H1 (cell line): Measurements from ENCODE around the gene MYCBP2. TPM values are rescaled to one million over a fixed set of nuclear protein-coding genes. Genes with fewer than 3 reads are reported as not detected.

Source experiments
- CBX5 ChIP-seq: fragments of 300-800, 300-1000 bp; sonication (generic); IDR thresholded peaks from 2 replicates; pipeline ENCODE4 v1.7.1; 2016; ENCODE audit warnings: antibody characterized with exemption, low read length, low read depth
- EGR1 ChIP-seq: IDR thresholded peaks from 2 replicates; pipeline ENCODE4 v1.6.1; 2011; ENCODE audit warnings: low read depth, low read length, borderline replicate concordance
- NRF1 ChIP-seq: IDR thresholded peaks from 2 replicates; pipeline ENCODE4 v1.6.1; 2011; ENCODE audit warnings: mild to moderate bottlenecking, low read depth, low read length, improper control_type of control experiment
- POU5F1 ChIP-seq: IDR thresholded peaks from 2 replicates; pipeline ENCODE4 v1.6.1; 2011; ENCODE audit warnings: low read depth, mild to moderate bottlenecking, low read length, moderate library complexity
- RFX5 ChIP-seq: IDR thresholded peaks from 2 replicates; pipeline ENCODE4 v1.6.1; 2011; ENCODE audit warnings: low read depth, low read length, improper control_type of control experiment, borderline replicate concordance
- RNF2 ChIP-seq: fragments of 200-900, 300-1000 bp; sonication (generic); IDR thresholded peaks from 2 replicates; pipeline ENCODE4 v1.7.1; 2016; ENCODE audit warnings: borderline replicate concordance, low read depth, mild to moderate bottlenecking, antibody characterized with exemption, low read length; ENCODE audit not compliant: poor library complexity, severe bottlenecking; ENCODE audit errors: missing control alignments
- RXRA ChIP-seq: IDR thresholded peaks from 2 replicates; pipeline ENCODE4 v1.6.1; 2011; ENCODE audit warnings: low read depth, mild to moderate bottlenecking, low read length, moderate library complexity; ENCODE audit not compliant: insufficient read depth
- SRF ChIP-seq: IDR thresholded peaks from 2 replicates; pipeline ENCODE4 v1.6.1; 2011; ENCODE audit warnings: mild to moderate bottlenecking, low read depth, low read length, moderate library complexity
- TCF12 ChIP-seq: IDR thresholded peaks from 2 replicates; pipeline ENCODE4 v1.6.1; 2011; ENCODE audit warnings: low read depth, mild to moderate bottlenecking, low read length
- polyA plus RNA-seq, 7 experiments: library from polyadenylated mRNA; depleted of rRNA in 3 of 7; stranded (reverse) in 5 of 7; unstranded in 2 of 7; fragments of >200 nt in 5 of 7; fragments of 200-250 nt in 2 of 7; gene quantifications; 1 replicate in 5 of 7; 2 replicates in 1 of 7; 4 replicates in 1 of 7; pipeline versions ENCODE4 v1.2.1 to v1.2.3, GENCODE V29; 2011 to 2013; ENCODE audit warnings: missing spikeins in 2 of 7, mixed read lengths in 2 of 7
- total RNA-seq: library from RNA; stranded (reverse); fragmentation: NEBNext Ultra II Directional; extraction: Animal tissue kit (Norgen Biotek cat#: 25700); gene quantifications from 2 replicates; pipeline ENCODE4 v1.2.1, GENCODE V29; 2021

The MYCBP2 gene
- total and polyA plus RNA-seq, 2 of the 8 experiments (the other 6 are each of a cell fraction or from before 2014, with no cell fraction given): 19.0 to 52.1 TPM

GRCh38 chr13:77313923-77314322 lies 13.0 kb downstream of the MYCBP2 start (continued):
- TF ChIP-seq RXRA (no peak), RNF2 (no peak), TCF12 (no peak), NRF1 (no peak), POU5F1 (no peak), EGR1 (no peak), CBX5 (no peak), RFX5 (no peak), SRF (no peak)
- TF ChIP-seq, all 59 proteins: peak for 0
